HepG2 (cell line): Measurements from ENCODE around the gene POU2AF3. TPM values are rescaled to one million over a fixed set of nuclear protein-coding genes. Genes with fewer than 3 reads are reported as not detected.
A peak's percentile ranks its signal among the peaks of the same experiment; 100 is the strongest.

ENCODE experiments used
- AGO2 ChIP-seq: fragments of 200-400 bp; formaldehyde crosslinking; optimal IDR thresholded peaks from 2 replicates; pipeline ENCODE3; 2017; ENCODE audit warnings: mild to moderate bottlenecking, low read depth, low read length, moderate library complexity
- FOXJ3 ChIP-seq: sonication (generic); formaldehyde crosslinking; IDR thresholded peaks from 2 replicates; pipeline ENCODE4 v1.4.0; 2020; ENCODE audit warnings: missing genetic modification reagents, mild to moderate bottlenecking, borderline replicate concordance
- MIER3 ChIP-seq: IDR thresholded peaks from 2 replicates; pipeline ENCODE4 v1.6.1; 2016; ENCODE audit warnings: missing compliant biosample characterization, borderline replicate concordance
- MTF2 ChIP-seq: sonication (generic); formaldehyde crosslinking; IDR thresholded peaks from 2 replicates; pipeline ENCODE4 v1.5.0; 2020; ENCODE audit warnings: missing genetic modification reagents, borderline replicate concordance
- NFATC3 ChIP-seq: sonication (generic); formaldehyde crosslinking; IDR thresholded peaks from 2 replicates; pipeline ENCODE4 v1.5.1; 2020; ENCODE audit warnings: mild to moderate bottlenecking, missing genetic modification reagents
- NFIC ChIP-seq: IDR thresholded peaks from 2 replicates; pipeline ENCODE4 v1.6.1; 2012; ENCODE audit warnings: mild to moderate bottlenecking, low read length, inconsistent platforms
- POLR2G ChIP-seq: fragments of 200-400 bp; formaldehyde crosslinking; IDR thresholded peaks from 2 replicates; pipeline ENCODE4 v1.6.1; 2018; ENCODE audit warnings: mild to moderate bottlenecking, low read depth, low read length, moderate library complexity
- RARA ChIP-seq: IDR thresholded peaks from 2 replicates; pipeline ENCODE4 v1.6.1; 2016; ENCODE audit warnings: missing genetic modification reagents, missing compliant biosample characterization
- RBAK ChIP-seq: sonication (generic); formaldehyde crosslinking; IDR thresholded peaks from 2 replicates; pipeline ENCODE4 v1.5.1; 2020; ENCODE audit warnings: mild to moderate bottlenecking, missing genetic modification reagents
- RORA ChIP-seq: sonication (generic); formaldehyde crosslinking; IDR thresholded peaks from 2 replicates; pipeline ENCODE4 v1.5.0; 2020; ENCODE audit warnings: mild to moderate bottlenecking, missing genetic modification reagents, moderate library complexity
- ZBTB1 ChIP-seq: sonication (generic); formaldehyde crosslinking; IDR thresholded peaks from 2 replicates; pipeline ENCODE4 v1.4.0; 2020; ENCODE audit warnings: missing genetic modification reagents, borderline replicate concordance
- ZBTB20 ChIP-seq: sonication (generic); formaldehyde crosslinking; IDR thresholded peaks from 2 replicates; pipeline ENCODE4 v1.8.1; 2023; ENCODE audit warnings: missing genetic modification reagents, low read depth, mild to moderate bottlenecking, borderline replicate concordance
- ZNF12 ChIP-seq: sonication (generic); formaldehyde crosslinking; IDR thresholded peaks from 2 replicates; pipeline ENCODE4 v1.5.0; 2020; ENCODE audit warnings: missing genetic modification reagents
- ZNF138 ChIP-seq: sonication (generic); formaldehyde crosslinking; IDR thresholded peaks from 2 replicates; pipeline ENCODE4 v1.5.0; 2020; ENCODE audit warnings: mild to moderate bottlenecking, low read depth, missing genetic modification reagents
- ZNF180 ChIP-seq: sonication (generic); formaldehyde crosslinking; IDR thresholded peaks from 2 replicates; pipeline ENCODE4 v1.4.0; 2020; ENCODE audit warnings: low read depth, missing genetic modification reagents, borderline replicate concordance
- ZNF230 ChIP-seq: sonication (generic); formaldehyde crosslinking; IDR thresholded peaks from 2 replicates; pipeline ENCODE4 v1.4.0; 2020; ENCODE audit warnings: mild to moderate bottlenecking, missing genetic modification reagents
- ZNF737 ChIP-seq: sonication (generic); formaldehyde crosslinking; IDR thresholded peaks from 2 replicates; pipeline ENCODE4 v1.5.0; 2020; ENCODE audit warnings: missing genetic modification reagents, mild to moderate bottlenecking, borderline replicate concordance
- ZNF75D ChIP-seq: sonication (generic); formaldehyde crosslinking; IDR thresholded peaks from 2 replicates; pipeline ENCODE4 v1.8.1; 2023; ENCODE audit warnings: missing genetic modification reagents, mild to moderate bottlenecking, borderline replicate concordance
- polyA plus RNA-seq, 8 experiments: library from polyadenylated mRNA; depleted of rRNA in 3 of 8; stranded (reverse) in 7 of 8; unstranded in 1 of 8; fragments of >200 nt; fragmentation: Illumina TruSeq in 4 of 8; extraction: Trizol in 4 of 8; gene quantifications; 2 replicates each; pipeline versions ENCODE4 v1.2.1 to v1.2.3, GENCODE V29; 2011 to 2016; ENCODE audit warnings: low read depth in 4 of 8, missing spikeins in 1 of 8, mixed read lengths in 1 of 8; ENCODE audit not compliant: insufficient read depth in 1 of 8
- total RNA-seq, 5 experiments: library from RNA; depleted of rRNA; stranded (reverse); fragments of >200 nt; fragmentation: Illumina TruSeq; extraction: Trizol; gene quantifications; 2 replicates each; pipeline ENCODE4 v1.2.3, GENCODE V29; 2016; ENCODE audit warnings: low read depth in 1 of 5
- TF ChIP-seq, protein P1 (sequence below): sonication (generic); formaldehyde crosslinking; IDR thresholded peaks from 2 replicates; pipeline ENCODE4 v1.4.0; 2020; ENCODE audit warnings: missing genetic modification reagents
- TF ChIP-seq, protein P2 (sequence below): sonication (generic); formaldehyde crosslinking; IDR thresholded peaks from 2 replicates; pipeline ENCODE4 v1.4.0; 2020; ENCODE audit warnings: missing genetic modification reagents, mild to moderate bottlenecking, borderline replicate concordance
- TF ChIP-seq, protein P3 (sequence below): sonication (generic); formaldehyde crosslinking; IDR thresholded peaks from 2 replicates; pipeline ENCODE4 v1.9.0; 2021; ENCODE audit warnings: missing genetic modification reagents, mild to moderate bottlenecking, borderline replicate concordance

The POU2AF3 gene
- total and polyA plus RNA-seq, 2 of the 13 experiments (the other 11 are each of a cell fraction or from before 2014, with no cell fraction given): 7.8 to 71.2 TPM

DNA sequence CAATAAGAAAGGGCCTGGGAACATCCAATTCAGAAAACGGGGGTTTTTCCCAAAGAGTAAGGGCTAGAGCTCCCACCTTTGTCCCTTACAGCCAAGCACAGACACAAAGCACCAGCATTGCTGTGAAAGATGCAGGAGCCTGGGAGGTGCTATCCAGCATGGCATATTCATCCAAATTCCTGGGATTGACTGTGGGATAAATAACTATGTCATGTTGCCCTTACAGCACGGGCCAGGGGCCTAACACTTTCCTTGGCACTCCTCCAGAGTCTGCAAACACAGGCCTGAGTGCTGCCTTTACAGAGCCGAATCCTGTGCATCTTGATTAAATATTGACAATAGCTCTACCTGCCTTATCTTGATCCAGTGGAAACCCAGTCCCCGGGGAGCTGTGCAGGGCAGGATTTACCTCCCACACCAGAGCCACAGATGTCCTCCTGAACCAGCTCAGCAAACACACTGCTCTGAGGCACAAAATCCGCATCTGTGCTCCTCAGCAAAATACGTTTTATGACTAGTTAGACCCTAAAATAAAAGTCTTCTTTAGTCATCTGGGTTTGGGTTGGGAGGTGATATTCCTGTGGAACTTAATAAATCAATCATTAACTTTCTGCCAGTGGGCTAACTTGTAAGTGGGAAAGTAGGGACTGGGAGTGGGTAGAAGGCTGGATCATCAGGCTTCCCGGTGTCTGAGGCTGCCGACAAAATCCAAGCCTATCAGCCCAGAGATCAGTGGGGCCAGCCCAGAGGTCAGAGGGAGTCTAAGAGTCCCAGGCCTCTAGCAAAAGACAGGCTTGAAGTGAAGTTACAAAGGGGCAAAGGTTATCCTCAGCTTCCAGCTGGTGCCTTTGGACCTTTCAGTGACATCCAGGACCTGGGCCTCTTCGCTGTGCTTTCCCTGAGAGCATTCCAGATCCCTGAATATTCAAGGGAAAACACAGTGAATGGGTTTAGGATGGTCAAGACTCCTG is 36.5 kb downstream of the POU2AF3 start (continued):
- peak; percentile 86; the same call in 1 of the 2 replicates for TF ChIP-seq MIER3 (CRISPR knock-in tag)
- TF ChIP-seq ZBTB1 (CRISPR knock-in tag): no peak
- TF ChIP-seq, protein P1, sequence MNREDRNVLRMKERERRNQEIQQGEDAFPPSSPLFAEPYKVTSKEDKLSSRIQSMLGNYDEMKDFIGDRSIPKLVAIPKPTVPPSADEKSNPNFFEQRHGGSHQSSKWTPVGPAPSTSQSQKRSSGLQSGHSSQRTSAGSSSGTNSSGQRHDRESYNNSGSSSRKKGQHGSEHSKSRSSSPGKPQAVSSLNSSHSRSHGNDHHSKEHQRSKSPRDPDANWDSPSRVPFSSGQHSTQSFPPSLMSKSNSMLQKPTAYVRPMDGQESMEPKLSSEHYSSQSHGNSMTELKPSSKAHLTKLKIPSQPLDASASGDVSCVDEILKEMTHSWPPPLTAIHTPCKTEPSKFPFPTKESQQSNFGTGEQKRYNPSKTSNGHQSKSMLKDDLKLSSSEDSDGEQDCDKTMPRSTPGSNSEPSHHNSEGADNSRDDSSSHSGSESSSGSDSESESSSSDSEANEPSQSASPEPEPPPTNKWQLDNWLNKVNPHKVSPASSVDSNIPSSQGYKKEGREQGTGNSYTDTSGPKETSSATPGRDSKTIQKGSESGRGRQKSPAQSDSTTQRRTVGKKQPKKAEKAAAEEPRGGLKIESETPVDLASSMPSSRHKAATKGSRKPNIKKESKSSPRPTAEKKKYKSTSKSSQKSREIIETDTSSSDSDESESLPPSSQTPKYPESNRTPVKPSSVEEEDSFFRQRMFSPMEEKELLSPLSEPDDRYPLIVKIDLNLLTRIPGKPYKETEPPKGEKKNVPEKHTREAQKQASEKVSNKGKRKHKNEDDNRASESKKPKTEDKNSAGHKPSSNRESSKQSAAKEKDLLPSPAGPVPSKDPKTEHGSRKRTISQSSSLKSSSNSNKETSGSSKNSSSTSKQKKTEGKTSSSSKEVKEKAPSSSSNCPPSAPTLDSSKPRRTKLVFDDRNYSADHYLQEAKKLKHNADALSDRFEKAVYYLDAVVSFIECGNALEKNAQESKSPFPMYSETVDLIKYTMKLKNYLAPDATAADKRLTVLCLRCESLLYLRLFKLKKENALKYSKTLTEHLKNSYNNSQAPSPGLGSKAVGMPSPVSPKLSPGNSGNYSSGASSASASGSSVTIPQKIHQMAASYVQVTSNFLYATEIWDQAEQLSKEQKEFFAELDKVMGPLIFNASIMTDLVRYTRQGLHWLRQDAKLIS (CRISPR knock-in tag): 0 out of 2 replicates have a peak, but pooled peaks have one; percentile 28
- peak; percentile 80; the same call in 1 of the 2 replicates for TF ChIP-seq ZNF12
- TF ChIP-seq ZNF138 (CRISPR knock-in tag): no peak
- TF ChIP-seq ZNF75D (CRISPR knock-in tag): no peak
- peak; percentile 77 for TF ChIP-seq POLR2G
- peak; percentile 71; the same call in 1 of the 2 replicates for TF ChIP-seq ZBTB20 (CRISPR knock-in tag)
- peak; percentile 89 for TF ChIP-seq RARA
- no peak for TF ChIP-seq AGO2
- TF ChIP-seq NFATC3 (CRISPR knock-in tag): no peak
- TF ChIP-seq, protein P2, sequence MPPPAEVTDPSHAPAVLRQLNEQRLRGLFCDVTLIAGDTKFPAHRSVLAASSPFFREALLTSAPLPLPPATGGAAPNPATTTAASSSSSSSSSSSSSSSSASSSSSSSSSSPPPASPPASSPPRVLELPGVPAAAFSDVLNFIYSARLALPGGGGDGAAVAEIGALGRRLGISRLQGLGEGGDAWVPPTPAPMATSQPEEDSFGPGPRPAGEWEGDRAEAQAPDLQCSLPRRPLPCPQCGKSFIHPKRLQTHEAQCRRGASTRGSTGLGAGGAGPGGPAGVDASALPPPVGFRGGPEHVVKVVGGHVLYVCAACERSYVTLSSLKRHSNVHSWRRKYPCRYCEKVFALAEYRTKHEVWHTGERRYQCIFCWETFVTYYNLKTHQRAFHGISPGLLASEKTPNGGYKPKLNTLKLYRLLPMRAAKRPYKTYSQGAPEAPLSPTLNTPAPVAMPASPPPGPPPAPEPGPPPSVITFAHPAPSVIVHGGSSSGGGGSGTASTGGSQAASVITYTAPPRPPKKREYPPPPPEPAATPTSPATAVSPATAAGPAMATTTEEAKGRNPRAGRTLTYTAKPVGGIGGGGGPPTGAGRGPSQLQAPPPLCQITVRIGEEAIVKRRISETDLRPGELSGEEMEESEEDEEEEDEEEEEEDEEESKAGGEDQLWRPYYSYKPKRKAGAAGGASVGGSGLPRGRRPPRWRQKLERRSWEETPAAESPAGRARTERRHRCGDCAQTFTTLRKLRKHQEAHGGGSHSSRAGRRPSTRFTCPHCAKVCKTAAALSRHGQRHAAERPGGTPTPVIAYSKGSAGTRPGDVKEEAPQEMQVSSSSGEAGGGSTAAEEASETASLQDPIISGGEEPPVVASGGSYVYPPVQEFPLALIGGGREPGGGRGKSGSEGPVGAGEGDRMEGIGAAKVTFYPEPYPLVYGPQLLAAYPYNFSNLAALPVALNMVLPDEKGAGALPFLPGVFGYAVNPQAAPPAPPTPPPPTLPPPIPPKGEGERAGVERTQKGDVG (CRISPR knock-in tag): peak; percentile 42; the same call in 1 of the 2 replicates
- TF ChIP-seq ZNF180 (CRISPR knock-in tag): no peak
- no peak for TF ChIP-seq ZNF737 (CRISPR knock-in tag)
- TF ChIP-seq RBAK (CRISPR knock-in tag): no peak
- TF ChIP-seq NFIC: peak; percentile 96
- 0 out of 2 replicates have a peak, but pooled peaks have one; percentile 40 for TF ChIP-seq FOXJ3
- TF ChIP-seq, protein P3, sequence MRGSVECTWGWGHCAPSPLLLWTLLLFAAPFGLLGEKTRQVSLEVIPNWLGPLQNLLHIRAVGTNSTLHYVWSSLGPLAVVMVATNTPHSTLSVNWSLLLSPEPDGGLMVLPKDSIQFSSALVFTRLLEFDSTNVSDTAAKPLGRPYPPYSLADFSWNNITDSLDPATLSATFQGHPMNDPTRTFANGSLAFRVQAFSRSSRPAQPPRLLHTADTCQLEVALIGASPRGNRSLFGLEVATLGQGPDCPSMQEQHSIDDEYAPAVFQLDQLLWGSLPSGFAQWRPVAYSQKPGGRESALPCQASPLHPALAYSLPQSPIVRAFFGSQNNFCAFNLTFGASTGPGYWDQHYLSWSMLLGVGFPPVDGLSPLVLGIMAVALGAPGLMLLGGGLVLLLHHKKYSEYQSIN: no peak
- TF ChIP-seq ZNF230 (CRISPR knock-in tag): no peak
- peak; percentile 87; the same call in 1 of the 2 replicates for TF ChIP-seq RORA (CRISPR knock-in tag)
- no peak for TF ChIP-seq MTF2 (CRISPR knock-in tag)
